OCI-LY7 (cell line): ENCODE results near the gene PKD1L1. TPM values are rescaled to one million over a fixed set of nuclear protein-coding genes. Genes with fewer than 3 reads are reported as not detected.

Source experiments
- BruUV-seq: library from RNA; stranded (reverse); fragments of 400-500 nt; replicated peaks from 2 replicates; lab custom pipeline; 2021; lab: Mats Ljungman, UMichigan
- CTCF ChIA-PET: fragments of 300-600 bp; sonication (Branson Sonifier 250); formaldehyde crosslinking; loops from one replicate; lab custom pipeline; 2022; ENCODE audit warnings: antibody characterized with exemption; ENCODE audit not compliant: unreplicated experiment; lab: Charles Lee
- POLR2A ChIA-PET: fragments of 300-600 bp; sonication (Branson Sonifier 250); formaldehyde crosslinking; loops from one replicate; lab custom pipeline; 2022; ENCODE audit warnings: antibody characterized with exemption; lab: Charles Lee
- DNase-seq: peaks from one replicate; pipeline ENCODE4 v3.0.0-alpha.2; 2015; ENCODE audit warnings: low spot score
- H2AFZ ChIP-seq: fragments of 200-600 bp; sonication (generic), shearing (Covaris generic); 2 replicates; pipeline ENCODE4 v1.6.1; 2014; ENCODE audit warnings: mild to moderate bottlenecking, antibody characterized with exemption, low read length, moderate library complexity
- H3K27ac ChIP-seq: fragments of 200-600 bp; sonication (generic); 2 replicates; pipeline ENCODE4 v1.5.1; 2014; ENCODE audit warnings: mixed run types, low read depth, mild to moderate bottlenecking, moderate library complexity, low read length, inconsistent platforms; ENCODE audit not compliant: poor library complexity, severe bottlenecking
- H3K36me3 ChIP-seq: fragments of 200-600 bp; sonication (generic); 2 replicates; pipeline ENCODE4 v1.6.1; 2014; ENCODE audit warnings: mild to moderate bottlenecking, antibody characterized with exemption, low read length, moderate library complexity, mixed read lengths; ENCODE audit not compliant: insufficient read depth
- H3K4me1 ChIP-seq: fragments of 200-600 bp; sonication (generic); 2 replicates; pipeline ENCODE4 v1.5.1; 2014; ENCODE audit warnings: mild to moderate bottlenecking, low read length; ENCODE audit not compliant: insufficient read depth, poor library complexity, severe bottlenecking
- H3K4me2 ChIP-seq: fragments of 200-600 bp; sonication (generic); 2 replicates; pipeline ENCODE4 v1.6.1; 2014; ENCODE audit warnings: mild to moderate bottlenecking, low read length
- H3K4me3 ChIP-seq: fragments of 200-600 bp; sonication (generic); 2 replicates; pipeline ENCODE4 v1.5.1; 2014; ENCODE audit warnings: mild to moderate bottlenecking, low read depth, low read length; ENCODE audit not compliant: poor library complexity, severe bottlenecking
- H3K79me2 ChIP-seq: fragments of 200-600 bp; sonication (generic); 2 replicates; pipeline ENCODE4 v1.6.1; 2016; ENCODE audit warnings: low read depth, mild to moderate bottlenecking, low read length, moderate library complexity, mixed read lengths; ENCODE audit not compliant: insufficient read depth
- H3K9me2 ChIP-seq: fragments of 200-600 bp; sonication (generic); 2 replicates; pipeline ENCODE4 v1.6.1; 2016; ENCODE audit warnings: mild to moderate bottlenecking, low read length, mixed read lengths; ENCODE audit not compliant: insufficient read depth
- H3K9me3 ChIP-seq: fragments of 200-600 bp; sonication (generic); 2 replicates; pipeline ENCODE4 v1.6.1; 2014; ENCODE audit warnings: mild to moderate bottlenecking, mixed run types, low read length, mixed read lengths
- H4K20me1 ChIP-seq: fragments of 200-600 bp; sonication (generic); 2 replicates; pipeline ENCODE4 v1.6.1; 2014; ENCODE audit warnings: mild to moderate bottlenecking, antibody characterized with exemption, low read length, moderate library complexity, mixed read lengths; ENCODE audit not compliant: insufficient read depth
- CTCF ChIP-seq: fragments of 200-600 bp; sonication (generic); conservative IDR thresholded peaks from 2 replicates; pipeline ENCODE4 v1.5.1; 2014; ENCODE audit warnings: mild to moderate bottlenecking, antibody characterized with exemption, low read length, moderate library complexity, mixed read lengths
- EZH2phosphoT487 ChIP-seq: fragments of 200-600 bp; sonication (generic); IDR thresholded peaks from 2 replicates; pipeline ENCODE4 v1.6.1; 2018; ENCODE audit warnings: low read depth, borderline replicate concordance, mild to moderate bottlenecking, mixed run types, antibody characterized with exemption, low read length, moderate library complexity, mixed read lengths
- intact Hi-C: fragments of 100-400 bp; cut with micrococcal nuclease; formaldehyde crosslinking; loops from one replicate; pipeline ENCODE4 v1.10.0; 2022; ENCODE audit not compliant: unreplicated experiment
- total RNA-seq, 2 experiments: library from RNA; depleted of rRNA in 1 of 2; stranded (reverse); fragments of >200 nt in 1 of 2; shearing (Covaris generic) in 1 of 2; gene quantifications; 2 replicates each; pipeline ENCODE4 v1.2.3, GENCODE V29; 2014 to 2022

PKD1L1 gene
- total RNA-seq, 2 experiments from 2014 or later = 0.19 to 0.63 TPM

- Histone ChIP-seq H3K4me3 (no peak overlapping the region), H3K4me2 (no peak overlapping the region), H3K9me2 (no peaks in the 10 kb centered on the region), H3K9me3 (no peaks in the 10 kb centered on the region), H3K27ac (no peak overlapping the region), H2AFZ (no peak overlapping the region), H4K20me1 (no peaks in the 10 kb centered on the region), H3K36me3 (no peaks in the 10 kb centered on the region), H3K4me1 (no peaks in the 10 kb centered on the region), H3K79me2 (no peaks in the 10 kb centered on the region)
- DNase-seq = no peak
- TF ChIP-seq CTCF = no peak
- no peak for TF ChIP-seq EZH2phosphoT487
- CTCF ChIA-PET = interaction anchor here (0.8 kb wide), 1 partner anchor 325 kb away, joined by 4 read pairs; no protein-coding TSS in a partner anchor
- POLR2A ChIA-PET = interaction anchor here (0.6 kb wide), 1 partner anchor 29 kb away, joined by 4 read pairs; no protein-coding TSS in a partner anchor
- intact Hi-C loops = no loop called here
- BruUV-seq = no TSS peak
Measured at GRCh38 chr7:47746468-47746867, 201.8 kb downstream of the PKD1L1 start.

- intact Hi-C loops = no loop called here
- Histone ChIP-seq H3K79me2 (no peaks in the 10 kb centered on the region), H3K9me2 (no peaks in the 10 kb centered on the region), H3K4me1 (no peaks in the 10 kb centered on the region), H3K9me3 (no peaks in the 10 kb centered on the region), H3K4me3 (no peak overlapping the region), H3K4me2 (no peak overlapping the region), H4K20me1 (no peaks in the 10 kb centered on the region), H2AFZ (no peak overlapping the region), H3K36me3 (no peaks in the 10 kb centered on the region), H3K27ac (no peak overlapping the region)
- TF ChIP-seq CTCF (no peak), EZH2phosphoT487 (no peak)
- DNase-seq = no peak
- no TSS peak for BruUV-seq
- ChIA-PET CTCF (no interaction called here), POLR2A (interaction anchor here (0.6 to 0.7 kb wide), 3 partner anchors 10 to 856 kb away, joined by 3 read pairs; no protein-coding TSS in a partner anchor)
Measured at GRCh38 chr7:47744883-47745282, 203.4 kb downstream of the PKD1L1 start.

- CTCF ChIA-PET = no interaction called here
- Histone ChIP-seq H3K4me1 (no peaks in the 10 kb centered on the region), H3K4me2 (no peak overlapping the region), H3K9me3 (no peaks in the 10 kb centered on the region), H3K4me3 (no peak overlapping the region), H4K20me1 (no peaks in the 10 kb centered on the region), H3K79me2 (no peaks in the 10 kb centered on the region), H3K9me2 (no peaks in the 10 kb centered on the region), H3K27ac (no peak overlapping the region), H3K36me3 (no peaks in the 10 kb centered on the region), H2AFZ (no peak overlapping the region)
- POLR2A ChIA-PET = interaction anchor here (0.5 to 1.1 kb wide), 4 partner anchors 15 to 156 kb away, joined by 3 to 4 read pairs (median 4); no protein-coding TSS in a partner anchor
- no peak for DNase-seq
- intact Hi-C loops = no loop called here
- no TSS peak for BruUV-seq
- TF ChIP-seq CTCF (no peak), EZH2phosphoT487 (no peak)
Measured at GRCh38 chr7:47743965-47744591, 204.2 kb downstream of the PKD1L1 start.
